ENCODE measurements around the gene MERTK. TPM values are rescaled to one million over a fixed set of nuclear protein-coding genes. Genes with fewer than 3 reads are reported as not detected.

The MERTK gene
- total RNA-seq, 1 experiment from 2014 or later: 11.3 TPM

- in situ Hi-C loops (cut with HindIII; ENCODE audit: low sequenced_read_pairs): no loop called here
- DNase-seq (ENCODE audit: low spot score): no peak
Measured at GRCh38 chr2:111967018-111967417, 68.6 kb downstream of the MERTK start.

GRCh38 chr2:111970453-111970852 is 72.0 kb downstream of the MERTK start:
- no peak for DNase-seq (ENCODE audit: low spot score)
- in situ Hi-C loops (cut with HindIII; ENCODE audit: low sequenced_read_pairs): no loop called here

GRCh38 chr2:111972955-111973565 is 74.7 kb downstream of the MERTK start:
- no peak for DNase-seq (ENCODE audit: low spot score)

GRCh38 chr2:111973701-111974100 is 75.3 kb downstream of the MERTK start:
- DNase-seq (ENCODE audit: low spot score): no peak
- in situ Hi-C loops (cut with HindIII; ENCODE audit: low sequenced_read_pairs): no loop called here

More at GRCh38 chr2:111972955-111973565, 74.7 kb downstream of the MERTK start:
- in situ Hi-C loops (cut with HindIII; ENCODE audit: low sequenced_read_pairs): no loop called here

- in situ Hi-C loops (cut with HindIII; ENCODE audit: low sequenced_read_pairs): no loop called here
Measured at GRCh38 chr2:111975053-111975552, 76.7 kb downstream of the MERTK start.

GRCh38 chr2:111975819-111976218 is 77.4 kb downstream of the MERTK start:
- no peak for DNase-seq (ENCODE audit: low spot score)
- in situ Hi-C loops (cut with HindIII; ENCODE audit: low sequenced_read_pairs): no loop called here

More at GRCh38 chr2:111975053-111975552, 76.7 kb downstream of the MERTK start:
- peak; percentile 12 for DNase-seq (ENCODE audit: low spot score)

GRCh38 chr2:111977240-111977639 is 78.8 kb downstream of the MERTK start:
- in situ Hi-C loops (cut with HindIII; ENCODE audit: low sequenced_read_pairs): no loop called here
- no peak for DNase-seq (ENCODE audit: low spot score)

- no peak for DNase-seq (ENCODE audit: low spot score)
- in situ Hi-C loops (cut with HindIII; ENCODE audit: low sequenced_read_pairs): no loop called here
Measured at GRCh38 chr2:111978452-111979170, 80.2 kb downstream of the MERTK start.

- in situ Hi-C loops (cut with HindIII; ENCODE audit: low sequenced_read_pairs): no loop called here
- no peak for DNase-seq (ENCODE audit: low spot score)
Measured at GRCh38 chr2:111981666-111982065, 83.3 kb downstream of the MERTK start.

- DNase-seq (ENCODE audit: low spot score): no peak
Measured at GRCh38 chr2:111982822-111983221, 84.4 kb downstream of the MERTK start.

GRCh38 chr2:111983478-111984212 is 85.2 kb downstream of the MERTK start:
- DNase-seq (ENCODE audit: low spot score): no peak
- in situ Hi-C loops (cut with HindIII; ENCODE audit: low sequenced_read_pairs): no loop called here

More at GRCh38 chr2:111982822-111983221, 84.4 kb downstream of the MERTK start:
- in situ Hi-C loops (cut with HindIII; ENCODE audit: low sequenced_read_pairs): no loop called here

GRCh38 chr2:111984213-111984604 is 85.8 kb downstream of the MERTK start:
- DNase-seq (ENCODE audit: low spot score): no peak
- in situ Hi-C loops (cut with HindIII; ENCODE audit: low sequenced_read_pairs): no loop called here

- in situ Hi-C loops (cut with HindIII; ENCODE audit: low sequenced_read_pairs): no loop called here
- no peak for DNase-seq (ENCODE audit: low spot score)
Measured at GRCh38 chr2:111985514-111985913, 87.1 kb downstream of the MERTK start.

- DNase-seq (ENCODE audit: low spot score): no peak
- in situ Hi-C loops (cut with HindIII; ENCODE audit: low sequenced_read_pairs): no loop called here
Measured at GRCh38 chr2:111986116-111986900, 87.9 kb downstream of the MERTK start.

GRCh38 chr2:111990375-111990774 is 92.0 kb downstream of the MERTK start:
- DNase-seq (ENCODE audit: low spot score): no peak
- in situ Hi-C loops (cut with HindIII; ENCODE audit: low sequenced_read_pairs): no loop called here

GRCh38 chr2:111990856-111991255 is 92.4 kb downstream of the MERTK start:
- in situ Hi-C loops (cut with HindIII; ENCODE audit: low sequenced_read_pairs): no loop called here
- no peak for DNase-seq (ENCODE audit: low spot score)

- in situ Hi-C loops (cut with HindIII; ENCODE audit: low sequenced_read_pairs): no loop called here
Measured at GRCh38 chr2:111994042-111994441, 95.6 kb downstream of the MERTK start.

GRCh38 chr2:111995148-111995547 is 96.7 kb downstream of the MERTK start:
- no peak for DNase-seq (ENCODE audit: low spot score)

More at GRCh38 chr2:111994042-111994441, 95.6 kb downstream of the MERTK start:
- no peak for DNase-seq (ENCODE audit: low spot score)

GRCh38 chr2:111999809-112000208 is 101.4 kb downstream of the MERTK start:
- no peak for DNase-seq (ENCODE audit: low spot score)
- in situ Hi-C loops (cut with HindIII; ENCODE audit: low sequenced_read_pairs): no loop called here

More at GRCh38 chr2:111995148-111995547, 96.7 kb downstream of the MERTK start:
- in situ Hi-C loops (cut with HindIII; ENCODE audit: low sequenced_read_pairs): no loop called here

Data from G401 (cell line).